Kidney epithelial cell (primary cell): ENCODE measurements around the gene METTL17. TPM values are rescaled to one million over a fixed set of nuclear protein-coding genes. Genes with fewer than 3 reads are reported as not detected.

ENCODE experiments used
- DNase-seq: peaks from one replicate; pipeline ENCODE4 v3.0.0-alpha.2; 2010; ENCODE audit warnings: low read depth
- H3K27me3 ChIP-seq: 2 replicates; pipeline ENCODE4 v1.6.0; 2011; ENCODE audit warnings: low read length; ENCODE audit not compliant: control insufficient read depth, insufficient read depth
- H3K36me3 ChIP-seq: 2 replicates; pipeline ENCODE4 v1.5.1; 2011; ENCODE audit warnings: low read length; ENCODE audit not compliant: control insufficient read depth, insufficient read depth
- H3K4me3 ChIP-seq: 2 replicates; pipeline ENCODE4 v1.5.1; 2011; ENCODE audit warnings: low read depth, mild to moderate bottlenecking, control low read depth, low read length
- CTCF ChIP-seq: IDR thresholded peaks from 2 replicates; pipeline ENCODE4 v1.5.1; 2011; ENCODE audit warnings: mild to moderate bottlenecking, moderate library complexity, low read length, control low read depth, inconsistent platforms; ENCODE audit not compliant: insufficient read depth, poor library complexity, severe bottlenecking
- total RNA-seq: library from RNA; depleted of rRNA; stranded (reverse); fragments of >200 nt; gene quantifications from 2 replicates; pipeline ENCODE4 v1.2.3, GENCODE V29; 2015

METTL17 gene
- total RNA-seq, 1 donor from 2014 or later: 93.0 TPM

- Histone ChIP-seq H3K4me3 (peak overlapping the region; percentile 11), H3K27me3 (no peaks in the 10 kb centered on the region), H3K36me3 (peaks cover 3% of the 10 kb centered on the region)
- no peak for DNase-seq
- no peak for TF ChIP-seq CTCF
These were observed 351 bp upstream of the METTL17 start for GRCh38 chr14:20989471-20989786.

GRCh38 chr14:20996521-20996920, 6.7 kb downstream of the METTL17 start:
- Histone ChIP-seq H3K27me3 (no peaks in the 10 kb centered on the region), H3K36me3 (peaks cover 8% of the 10 kb centered on the region), H3K4me3 (no peak overlapping the region)
- no peak for DNase-seq
- TF ChIP-seq CTCF: no peak

- TF ChIP-seq CTCF: no peak
- Histone ChIP-seq H3K36me3 (peaks cover 6% of the 10 kb centered on the region), H3K4me3 (no peak overlapping the region), H3K27me3 (no peaks in the 10 kb centered on the region)
- DNase-seq: no peak
These were observed 7.3 kb downstream of the METTL17 start for GRCh38 chr14:20997115-20997514.

GRCh38 chr14:20997564-20997963, 7.8 kb downstream of the METTL17 start:
- no peak for DNase-seq
- Histone ChIP-seq H3K36me3 (peaks cover 4% of the 10 kb centered on the region), H3K27me3 (no peaks in the 10 kb centered on the region), H3K4me3 (no peak overlapping the region)
- TF ChIP-seq CTCF: no peak

GRCh38 chr14:20998139-20998538, 8.4 kb downstream of the METTL17 start:
- no peak for DNase-seq
- H3K36me3 ChIP-seq: peaks cover 4% of the 10 kb centered on the region
- H3K27me3 ChIP-seq: no peaks in the 10 kb centered on the region
- no peak for TF ChIP-seq CTCF
- no peak overlapping the region for H3K4me3 ChIP-seq

GRCh38 chr14:20998674-20999366, 9.0 kb downstream of the METTL17 start, which contains the start of gene SLC39A2:
Gene SLC39A2 (plus strand): TSS chr14:20999293. CDS start chr14:20999447, 154 bp downstream.
- Histone ChIP-seq H3K4me3 (no peak within 1 kb of the TSS), H3K27me3 (no peaks in the 10 kb centered on the region), H3K36me3 (peaks cover 4% of the 10 kb centered on the region)
- TF ChIP-seq CTCF: no peak
- DNase-seq: peak; percentile 23
